H1 (cell line): Measurements from ENCODE around the gene RIT2. TPM values are rescaled to one million over a fixed set of nuclear protein-coding genes. Genes with fewer than 3 reads are reported as not detected.

Experiments
- CBX5 ChIP-seq: fragments of 300-800, 300-1000 bp; sonication (generic); IDR thresholded peaks from 2 replicates; pipeline ENCODE4 v1.7.1; 2016; ENCODE audit warnings: antibody characterized with exemption, low read length, low read depth
- CHD1 ChIP-seq: IDR thresholded peaks from 2 replicates; pipeline ENCODE4 v1.6.1; 2012; ENCODE audit warnings: low read depth, low read length, improper control_type of control experiment
- CHD7 ChIP-seq: fragments of 300-600 bp; sonication (generic); IDR thresholded peaks from 2 replicates; pipeline ENCODE4 v1.7.1; 2012; ENCODE audit warnings: low read length, moderate library complexity, mild to moderate bottlenecking, inconsistent platforms; ENCODE audit not compliant: insufficient replicate concordance
- MAFK ChIP-seq: IDR thresholded peaks from 2 replicates; pipeline ENCODE4 v1.6.1; 2012; ENCODE audit warnings: low read depth, mild to moderate bottlenecking, improper control_type of control experiment, low read length
- POLR2AphosphoS5 ChIP-seq: IDR thresholded peaks from 2 replicates; pipeline ENCODE4 v1.6.1; 2011; ENCODE audit warnings: low read depth, low read length
- RBBP5 ChIP-seq: IDR thresholded peaks from 2 replicates; pipeline ENCODE4 v1.7.1; 2012; ENCODE audit warnings: low read depth, mild to moderate bottlenecking, inconsistent platforms, low read length, moderate library complexity, borderline replicate concordance
- SAP30 ChIP-seq: fragments of 300-600 bp; sonication (generic); IDR thresholded peaks from 2 replicates; pipeline ENCODE4 v1.7.1; 2012; ENCODE audit warnings: low read length, moderate library complexity, mild to moderate bottlenecking, inconsistent platforms; ENCODE audit not compliant: insufficient read depth, insufficient replicate concordance
- USF2 ChIP-seq: IDR thresholded peaks from 2 replicates; pipeline ENCODE4 v1.6.1; 2011; ENCODE audit warnings: low read length, improper control_type of control experiment
- polyA plus RNA-seq, 7 experiments: library from polyadenylated mRNA; depleted of rRNA in 3 of 7; stranded (reverse) in 5 of 7; unstranded in 2 of 7; fragments of >200 nt in 5 of 7; fragments of 200-250 nt in 2 of 7; gene quantifications; 1 replicate in 5 of 7; 2 replicates in 1 of 7; 4 replicates in 1 of 7; pipeline versions ENCODE4 v1.2.1 to v1.2.3, GENCODE V29; 2011 to 2013; ENCODE audit warnings: missing spikeins in 2 of 7, mixed read lengths in 2 of 7
- total RNA-seq: library from RNA; stranded (reverse); fragmentation: NEBNext Ultra II Directional; extraction: Animal tissue kit (Norgen Biotek cat#: 25700); gene quantifications from 2 replicates; pipeline ENCODE4 v1.2.1, GENCODE V29; 2021

Gene RIT2
- total and polyA plus RNA-seq, 2 of the 8 experiments (the other 6 are each of a cell fraction or from before 2014, with no cell fraction given), result 0.67 to 3.2 TPM

- TF ChIP-seq CHD7 (no peak), CBX5 (no peak), SAP30 (no peak), RBBP5 (no peak), CHD1 (no peak), USF2 (no peak), MAFK (no peak), POLR2AphosphoS5 (no peak)
Measured at GRCh38 chr18:42892181-42892580, 223.3 kb downstream of the RIT2 start (continued).
